ENCODE measurements around the gene EPB41L4B. TPM values are rescaled to one million over a fixed set of nuclear protein-coding genes. Genes with fewer than 3 reads are reported as not detected.

EPB41L4B gene
- total RNA-seq, 1 experiment from 2014 or later, result 8.1 TPM

- TF ChIP-seq REST (IDR thresholded peaks at IDR 0.05; ENCODE audit: low read depth) (no peak), SIN3A (IDR thresholded peaks at IDR 0.05; ENCODE audit: low read depth) (no peak), RAD21 (IDR thresholded peaks at IDR 0.05; ENCODE audit: low read depth) (no peak), CEBPB (IDR thresholded peaks at IDR 0.05; ENCODE audit: low read depth) (no peak), FOSL1 (IDR thresholded peaks at IDR 0.05; ENCODE audit: low read depth) (no peak), CBX3 (IDR thresholded peaks at IDR 0.05; ENCODE audit: low read depth) (no peak)
Observed at GRCh38 chr9:109206670-109207069, 114.2 kb downstream of the EPB41L4B start (continued).

- Histone ChIP-seq H3K27me3 (ENCODE audit: insufficient read depth, low read length) (no peaks in the 10 kb centered on the region), H3K36me3 (ENCODE audit: control insufficient read depth in 1 of 2, insufficient read depth in 2 of 2, low read length in 2 of 2) (no peaks in the 10 kb centered on the region), H3K9me2 (ENCODE audit: insufficient read depth) (no peaks in the 10 kb centered on the region), H4K20me1 (ENCODE audit: insufficient read depth) (no peaks in the 10 kb centered on the region), H3K4me2 (ENCODE audit: low read length) (no peak overlapping the region), H3K9me3 (ENCODE audit: control insufficient read depth in 1 of 2, insufficient read depth in 1 of 2, low read depth in 1 of 2, low read length in 2 of 2) (no peaks in the 10 kb centered on the region), H2AFZ (ENCODE audit: low read depth, low read length, poor library complexity, severe bottlenecking) (no peak overlapping the region), H3K4me1 (ENCODE audit: control insufficient read depth in 1 of 2, insufficient read depth in 2 of 2, low read length in 2 of 2) (no peaks in the 10 kb centered on the region), H3K79me2 (ENCODE audit: insufficient read depth, low read length) (no peaks in the 10 kb centered on the region), H3K9ac (ENCODE audit: low read length) (no peak overlapping the region), H3K27ac (ENCODE audit: low read depth, low read length) (no peak overlapping the region), H3K4me3 (replicated peaks in 1 of 2; ENCODE audit: low read depth in 1 of 2, low read length in 2 of 2) (no peak overlapping the region)
- ChIA-PET CTCF (no interaction called here), POLR2A (no interaction called here), RAD21 (ENCODE audit: low non-redundant PET in 1 of 2, low total read pairs in 2 of 2, uncharacterized antibody in 2 of 2, unreplicated experiment in 2 of 2) (no interaction called here)
- no TSS peak for BruUV-seq (replicated peaks)
- DNase-seq (ENCODE audit: low read depth, low spot score), result no peak
- TF ChIP-seq CTCF (IDR thresholded peaks at IDR 0.05 in 2 of 3, conservative IDR thresholded peaks at IDR 0.05 in 1 of 3; ENCODE audit: borderline replicate concordance in 1 of 3, insufficient read depth in 1 of 3, low read depth in 2 of 3, low read length in 2 of 3) (0 out of 6 replicates have a peak, but pooled peaks of 2 of the 3 experiments have one; percentile 9 to 20), ELF1 (IDR thresholded peaks at IDR 0.05; ENCODE audit: borderline replicate concordance, low read depth) (no peak)
- peak; percentile 67 for ATAC-seq
- intact Hi-C loops (cut with micrococcal nuclease), result no loop called here
Observed at GRCh38 chr9:109205526-109205925, 115.3 kb downstream of the EPB41L4B start.
